Measurements from ENCODE around the gene SPI1. TPM values are rescaled to one million over a fixed set of nuclear protein-coding genes. Genes with fewer than 3 reads are reported as not detected.
"Not testable (repeated sequence)": the region's sequence is repeated elsewhere in the genome, so short reads cannot be mapped to it uniquely, and the experiment has no call there.

SPI1 gene
- total RNA-seq, 1 experiment from 2014 or later, result not detected

- no peak for DNase-seq (ENCODE audit: low read depth)
Measured at GRCh38 chr11:47342036-47342803, 36.1 kb downstream of the SPI1 start.

GRCh38 chr11:47340980-47341775 lies 37.2 kb downstream of the SPI1 start:
- no peak for DNase-seq (ENCODE audit: low read depth)

- no peak for DNase-seq (ENCODE audit: low read depth)
Measured at GRCh38 chr11:47340010-47340409, 38.3 kb downstream of the SPI1 start.

DNA sequence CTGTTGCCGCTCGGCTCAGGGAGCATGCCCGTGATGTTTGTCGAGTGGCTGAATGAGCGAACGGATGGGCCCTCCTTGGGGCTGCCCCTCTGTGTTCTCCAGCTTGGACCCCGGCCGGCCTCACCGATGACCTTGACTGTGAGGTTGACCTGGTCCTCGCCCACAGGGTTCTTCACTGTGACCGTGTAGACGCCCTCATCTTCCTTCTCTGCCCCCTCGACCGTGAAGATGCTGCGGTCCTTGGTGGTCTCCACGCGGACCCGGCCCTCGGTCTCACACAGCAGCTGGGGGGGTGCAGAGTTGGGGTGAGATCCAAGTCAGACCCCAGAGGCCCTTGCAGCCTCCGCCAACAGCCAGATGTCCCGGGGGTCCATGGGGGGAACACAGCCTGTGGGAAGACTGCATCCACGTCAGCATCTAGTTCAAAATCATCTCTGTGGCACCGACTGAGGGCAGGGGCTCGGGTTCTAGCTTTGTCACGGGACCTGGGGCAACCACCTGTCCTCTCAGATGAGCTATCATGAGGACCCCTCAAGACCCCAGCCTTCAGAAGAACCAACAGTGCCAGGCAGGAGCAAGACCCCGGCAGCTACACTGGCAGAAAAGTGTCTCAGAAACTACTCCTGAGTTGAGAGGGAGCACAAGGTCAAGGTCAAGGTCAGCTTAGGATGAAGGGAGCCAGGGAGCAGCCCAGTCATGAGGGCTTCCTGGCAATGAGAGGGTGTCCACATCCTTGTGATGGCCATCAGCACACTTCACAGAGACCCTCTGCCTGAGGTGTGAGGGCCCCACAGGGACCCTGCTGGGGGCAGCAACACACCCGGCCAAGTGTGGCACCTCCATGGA lies 39.7 kb downstream of the SPI1 start:
- DNase-seq (ENCODE audit: low read depth), result no peak

DNA sequence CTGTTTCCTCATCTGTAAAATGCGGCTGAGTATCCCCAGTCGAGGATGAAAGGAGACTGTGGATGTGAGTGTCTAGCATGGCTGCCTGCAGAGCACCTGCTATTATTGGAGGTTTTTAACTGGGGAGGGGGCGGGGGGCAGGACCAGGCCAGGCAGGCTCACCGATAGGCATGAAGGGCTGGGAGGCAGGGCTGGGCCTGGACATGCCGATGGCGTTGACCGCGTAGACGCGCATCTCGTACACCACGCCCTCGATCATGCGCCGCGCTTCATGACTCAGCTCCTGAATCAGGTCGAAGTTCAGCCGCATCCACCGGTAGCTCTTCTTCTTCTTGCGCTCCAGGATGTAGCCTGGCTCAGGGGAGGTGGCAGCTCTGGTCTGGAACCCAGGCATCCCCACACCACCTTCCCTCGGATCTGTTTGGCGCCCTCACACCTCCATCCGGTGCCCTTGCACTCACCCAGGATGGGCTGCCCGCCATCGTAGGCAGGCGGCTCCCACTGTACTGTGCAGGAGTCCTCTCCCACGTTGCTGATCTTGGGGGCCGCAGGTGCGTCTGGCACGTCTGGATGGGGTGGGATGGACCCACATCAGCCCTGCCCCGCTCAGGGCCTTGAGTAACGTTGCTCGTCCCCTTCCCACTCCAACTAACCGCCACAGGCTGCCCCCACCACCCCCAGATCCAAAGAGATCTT lies 41.0 kb downstream of the SPI1 start:
- DNase-seq (ENCODE audit: low read depth), result no peak

DNA sequence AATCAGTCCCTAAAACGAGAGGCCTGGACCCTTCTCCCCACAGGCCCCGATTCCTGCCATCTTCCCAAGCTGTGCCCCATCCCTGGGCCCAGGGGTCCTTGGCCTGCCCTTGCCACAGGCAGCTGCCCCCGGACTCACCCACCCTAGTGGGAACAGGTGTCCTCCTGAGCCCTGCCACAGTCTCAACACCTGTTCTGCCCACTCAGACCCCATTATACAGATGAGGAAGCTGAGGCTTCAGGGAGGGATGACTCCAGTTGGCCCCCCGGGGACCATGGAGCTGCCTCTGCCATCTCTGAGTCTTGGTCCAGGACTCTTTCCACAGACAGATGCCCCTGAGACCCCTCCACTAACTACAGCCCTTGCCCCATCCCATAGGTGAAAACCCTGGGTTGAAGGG lies 41.8 kb downstream of the SPI1 start:
- no peak for DNase-seq (ENCODE audit: low read depth)

DNA sequence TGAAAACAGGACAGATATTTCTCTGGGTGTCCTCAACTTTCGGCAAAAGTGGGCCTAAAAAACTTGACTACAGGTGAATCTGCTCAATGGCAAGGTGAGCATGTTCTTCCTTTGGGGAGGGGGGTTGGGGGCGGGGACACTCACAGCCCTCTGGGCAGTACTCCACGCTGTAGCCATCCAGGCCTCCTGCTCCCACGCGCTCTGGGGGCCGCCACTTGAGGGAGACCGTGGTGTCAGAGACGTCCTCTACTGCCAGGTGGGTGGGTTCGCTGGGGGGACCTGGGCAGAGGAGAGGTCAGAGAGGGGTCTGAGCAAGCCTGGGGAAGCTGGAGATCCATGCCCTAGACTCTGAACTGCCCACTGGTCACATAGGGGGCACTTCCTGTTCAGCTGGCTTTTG lies 42.6 kb downstream of the SPI1 start:
- no peak for DNase-seq (ENCODE audit: low read depth)

DNA sequence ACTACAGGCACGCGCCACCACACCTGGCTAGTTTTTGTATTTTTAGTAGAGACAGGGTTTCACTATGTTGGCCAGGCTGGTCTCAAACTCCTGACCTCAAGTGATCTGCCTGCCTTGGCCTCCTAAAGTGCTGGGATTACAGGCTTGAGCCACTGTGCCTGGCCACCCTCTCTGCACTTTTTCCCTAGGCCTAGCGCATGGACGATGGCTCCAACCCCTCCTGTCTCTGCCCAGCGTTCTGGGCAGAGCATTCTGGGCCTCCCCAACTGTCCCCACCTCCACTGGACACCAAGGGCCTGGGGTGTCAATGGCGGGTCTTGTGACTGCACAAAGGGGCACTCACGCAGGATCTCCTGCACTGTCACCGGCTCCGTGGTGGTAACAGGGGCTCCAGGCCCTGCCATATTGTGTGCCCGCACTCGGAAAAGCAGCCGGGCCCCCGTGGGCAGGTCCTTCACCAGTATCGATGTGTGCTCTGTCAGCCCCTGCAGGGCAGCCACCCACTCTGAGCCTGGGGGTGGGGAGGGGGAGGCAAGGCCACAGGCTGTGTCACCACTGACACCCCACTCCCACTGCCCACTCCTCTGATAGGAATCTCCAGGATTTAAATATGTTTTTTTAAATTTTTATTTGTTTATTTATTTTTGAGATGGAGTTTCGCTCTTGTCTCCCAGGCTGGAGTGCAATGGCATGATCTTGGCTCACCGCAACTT lies 43.5 kb downstream of the SPI1 start:
- not testable (repeated sequence) for DNase-seq (ENCODE audit: low read depth)

- no peak for DNase-seq (ENCODE audit: low read depth)
Measured at GRCh38 chr11:47333886-47334443, 44.4 kb downstream of the SPI1 start.

- DNase-seq (ENCODE audit: low read depth), result no peak
Measured at GRCh38 chr11:47333526-47333845, 44.9 kb downstream of the SPI1 start.

DNA sequence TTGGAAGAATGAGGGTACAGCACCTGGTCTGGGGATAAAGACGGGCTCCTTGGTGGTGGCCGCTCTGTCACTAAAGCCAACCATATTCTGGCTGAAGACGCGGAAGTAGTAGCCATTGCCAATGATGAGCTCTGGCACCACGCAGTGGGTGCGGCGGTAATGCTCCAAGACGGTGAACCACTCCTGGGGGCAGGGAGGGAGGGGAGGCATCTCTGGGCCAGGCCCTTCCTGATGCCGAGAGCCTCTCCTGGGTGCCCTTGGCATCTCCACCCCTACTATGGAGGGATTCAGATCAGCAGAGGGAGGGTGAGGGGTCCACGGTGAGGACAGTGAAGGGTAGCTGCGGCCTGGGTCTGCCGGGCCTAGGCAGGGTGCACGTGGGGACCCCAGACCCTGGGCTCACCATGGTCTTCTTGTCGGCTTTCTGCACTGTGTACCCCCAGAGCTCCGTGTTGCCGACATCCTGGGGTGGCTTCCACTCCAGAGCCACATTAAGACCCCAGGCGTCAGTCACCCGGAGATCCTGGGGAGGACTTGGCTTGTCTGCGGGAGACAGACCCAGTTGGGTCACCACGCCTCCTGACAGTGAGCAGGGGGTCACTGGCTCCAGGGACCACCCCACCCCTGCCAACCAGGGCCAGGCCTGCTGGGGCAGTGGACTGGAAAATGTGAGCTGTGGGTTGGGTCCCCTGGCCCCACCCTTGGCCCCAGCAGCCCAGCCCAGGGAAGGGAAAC lies 45.4 kb downstream of the SPI1 start:
- DNase-seq (ENCODE audit: low read depth), result no peak

- DNase-seq (ENCODE audit: low read depth), result no peak
Measured at GRCh38 chr11:47332303-47332711, 46.0 kb downstream of the SPI1 start.

GRCh38 chr11:47331454-47332302 lies 46.7 kb downstream of the SPI1 start:
- DNase-seq (ENCODE audit: low read depth), result no peak

- peak; percentile 32 for DNase-seq (ENCODE audit: low read depth)
Measured at GRCh38 chr11:47329987-47330931, 48.1 kb downstream of the SPI1 start.

GRCh38 chr11:47329431-47329986 lies 48.8 kb downstream of the SPI1 start:
- DNase-seq (ENCODE audit: low read depth), result no peak

DNA sequence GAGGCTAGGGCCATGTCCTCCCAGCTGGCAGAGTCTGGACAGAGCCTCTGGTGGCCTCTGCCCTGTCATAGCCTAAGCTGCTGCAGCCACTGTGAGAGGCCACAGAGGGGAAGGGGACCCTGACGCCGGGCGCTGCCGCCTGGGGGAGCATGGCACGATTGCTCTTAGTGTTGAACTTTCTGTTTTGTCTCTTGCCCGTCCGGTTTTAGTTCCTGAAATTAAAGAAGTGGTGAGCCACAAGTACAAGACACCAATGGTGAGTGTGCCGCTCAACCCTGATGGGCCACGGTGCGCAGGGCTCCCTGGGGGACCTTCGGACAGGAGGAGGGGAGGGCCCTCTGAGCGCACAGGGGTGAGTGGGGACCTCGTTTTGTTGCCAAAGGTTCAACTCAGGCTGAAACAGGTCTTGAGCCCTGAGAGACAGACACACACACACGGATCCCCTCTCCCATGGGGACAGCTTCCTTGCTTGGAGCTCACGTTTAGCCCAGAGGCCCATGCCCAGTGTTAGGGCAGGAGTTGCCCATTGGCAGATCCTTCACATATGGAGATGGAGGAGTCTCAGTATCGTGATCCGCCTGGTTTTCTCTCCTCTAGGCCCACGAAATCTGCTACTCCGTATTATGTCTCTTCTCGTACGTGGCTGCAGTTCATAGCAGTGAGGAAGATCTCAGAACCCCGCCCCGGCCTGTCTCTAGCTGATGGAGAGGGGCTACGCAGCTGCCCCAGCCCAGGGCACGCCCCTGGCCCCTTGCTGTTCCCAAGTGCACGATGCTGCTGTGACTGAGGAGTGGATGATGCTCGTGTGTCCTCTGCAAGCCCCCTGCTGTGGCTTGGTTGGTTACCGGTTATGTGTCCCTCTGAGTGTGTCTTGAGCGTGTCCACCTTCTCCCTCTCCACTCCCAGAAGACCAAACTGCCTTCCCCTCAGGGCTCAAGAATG lies 49.6 kb downstream of the SPI1 start:
- no peak for DNase-seq (ENCODE audit: low read depth)
